Esophagus muscularis mucosa (tissue), 4 donors: Measurements from ENCODE around the gene PCBD1. TPM values are rescaled to one million over a fixed set of nuclear protein-coding genes. Genes with fewer than 3 reads are reported as not detected.
"Not testable (repeated sequence)": the region's sequence is repeated elsewhere in the genome, so short reads cannot be mapped to it uniquely, and the experiment has no call there.

ENCODE experiments used
- DNase-seq: peaks from one replicate; pipeline ENCODE4 v3.0.0-alpha.2; 2017; ENCODE audit errors: extremely low spot score
- H3K27ac ChIP-seq, 4 donors: fragments of 200-600 bp; sonication (generic); replicated peaks in 1 of 4; 1 replicate in 3 of 4; 2 replicates in 1 of 4; pipeline ENCODE4 v1.5.1; 2016 to 2019; ENCODE audit warnings: mild to moderate bottlenecking in 1 of 4
- H3K27me3 ChIP-seq, 4 donors: fragments of 200-600 bp; sonication (generic); one replicate each; pipeline versions ENCODE4 v1.5.1 to v1.6.0; 2016 to 2019
- H3K36me3 ChIP-seq, 4 donors: fragments of 200-600 bp; sonication (generic); one replicate each; pipeline ENCODE4 v1.5.1; 2016 to 2019
- H3K4me1 ChIP-seq, 4 donors: fragments of 200-600 bp; sonication (generic); one replicate each; pipeline ENCODE4 v1.5.1; 2016 to 2019
- H3K4me3 ChIP-seq, 4 donors: fragments of 200-600 bp; sonication (generic); 1 replicate in 2 of 4; 2 replicates in 2 of 4; pipeline ENCODE4 v1.5.1; 2016 to 2019; ENCODE audit warnings: mild to moderate bottlenecking in 4 of 4, moderate library complexity in 1 of 4
- H3K9me3 ChIP-seq, 4 donors: fragments of 200-600 bp; sonication (generic); 1 replicate in 3 of 4; 2 replicates in 1 of 4; pipeline ENCODE4 v1.5.1; 2016 to 2019
- CTCF ChIP-seq, 3 experiments: fragments of 200-600 bp in 2 of 3; fragments of 450-650 bp in 1 of 3; sonication (generic) in 2 of 3; IDR thresholded peaks; one replicate each; pipeline ENCODE4 v1.5.1; 2017 to 2019; ENCODE audit warnings: antibody characterized with exemption in 3 of 3, mild to moderate bottlenecking in 2 of 3, moderate library complexity in 1 of 3
- EP300 ChIP-seq: sonication (generic); formaldehyde crosslinking; IDR thresholded peaks from one replicate; pipeline ENCODE4 v1.6.1; 2017; ENCODE audit warnings: antibody characterized with exemption
- POLR2A ChIP-seq: fragments of 450-650 bp; IDR thresholded peaks from one replicate; pipeline ENCODE4 v1.6.1; 2017; ENCODE audit warnings: antibody characterized with exemption, moderate library complexity, mild to moderate bottlenecking, low read depth
- POLR2AphosphoS5 ChIP-seq, 2 donors: sonication (generic); formaldehyde crosslinking; IDR thresholded peaks; one replicate each; pipeline ENCODE4 v1.6.1; 2017; ENCODE audit warnings: antibody characterized with exemption in 2 of 2
- WGBS: methylation state at CpG from one replicate; pipeline ENCODE4 v1.1.5; 2018; 5-methylcytosine and 5-hydroxymethylcytosine counted together
- intact Hi-C: fragments of 100-400 bp; cut with DNase I; formaldehyde crosslinking; loops from one replicate; pipeline ENCODE4 v1.15.1; 2023
- total RNA-seq, 4 donors: library from RNA; depleted of rRNA; stranded (reverse); fragments of >200 nt; gene quantifications; one replicate each; pipeline versions ENCODE4 v1.1.0 to v1.2.1, GENCODE V29; 2016

The PCBD1 gene
- total RNA-seq, 4 donors from 2014 or later, result 56.1 to 112 (median 80.8) TPM

- intact Hi-C loops, result loop anchor here (2.0 kb wide), 2 partner anchors 283 to 361 kb away; no protein-coding TSS in a partner anchor
- no peak overlapping the region for H3K4me3 ChIP-seq
- no peak for DNase-seq
- no peaks in the 10 kb centered on the region for H3K27me3 ChIP-seq
- H3K9me3 ChIP-seq, result no peaks in the 10 kb centered on the region
- H3K27ac ChIP-seq, result no peak overlapping the region
- no peaks in the 10 kb centered on the region for H3K36me3 ChIP-seq
- no peak for TF ChIP-seq POLR2AphosphoS5 (IDR thresholded peaks at IDR 0.05)
- no peak for TF ChIP-seq POLR2A
- peak; percentile 87 to 99 (median 93) for TF ChIP-seq CTCF (IDR thresholded peaks at IDR 0.05)
- WGBS, result 51% methylated on average over 11 of the region's 22 CpGs
- H3K4me1 ChIP-seq, result peaks cover 0 to 6% (median 3%) of the 10 kb centered on the region in 4 donors
These were observed 37.2 kb upstream of the PCBD1 start for GRCh38 chr10:70925377-70926225.

GRCh38 chr10:70923696-70924095, 35.3 kb upstream of the PCBD1 start:
- Histone ChIP-seq H3K27ac (no peak overlapping the region), H3K4me3 (no peak overlapping the region), H3K4me1 (peaks cover 0 to 6% (median 3%) of the 10 kb centered on the region in 4 donors), H3K36me3 (no peaks in the 10 kb centered on the region), H3K27me3 (peaks cover 0 to 15% (median 0%) of the 10 kb centered on the region in 4 donors), H3K9me3 (no peaks in the 10 kb centered on the region)
- intact Hi-C loops, result loop anchor here (2.0 kb wide), 1 partner anchor 285 kb away; no protein-coding TSS in a partner anchor
- TF ChIP-seq POLR2AphosphoS5 (IDR thresholded peaks at IDR 0.05), result no peak
- no peak for DNase-seq
- 87% methylated on average over 7 of the region's 8 CpGs for WGBS

GRCh38 chr10:70921285-70921684, 32.9 kb upstream of the PCBD1 start:
- Histone ChIP-seq H3K36me3 (no peaks in the 10 kb centered on the region), H3K27me3 (peaks cover 0 to 31% (median 0%) of the 10 kb centered on the region in 4 donors), H3K9me3 (no peaks in the 10 kb centered on the region), H3K27ac (no peak overlapping the region), H3K4me3 (no peak overlapping the region), H3K4me1 (peaks cover 0 to 6% (median 3%) of the 10 kb centered on the region in 4 donors)
- no peak for DNase-seq
- 69% methylated on average over 1 of the region's 1 CpG for WGBS
- intact Hi-C loops, result no loop called here
- TF ChIP-seq CTCF (IDR thresholded peaks at IDR 0.05), result no peak
- no peak for TF ChIP-seq POLR2A
- TF ChIP-seq POLR2AphosphoS5 (IDR thresholded peaks at IDR 0.05), result no peak
- no peak for TF ChIP-seq EP300

- Histone ChIP-seq H3K4me3 (no peak overlapping the region), H3K36me3 (no peaks in the 10 kb centered on the region), H3K27me3 (peaks cover 0 to 31% (median 0%) of the 10 kb centered on the region in 4 donors), H3K27ac (no peak overlapping the region), H3K9me3 (no peaks in the 10 kb centered on the region), H3K4me1 (peaks cover 0 to 1% (median under 1%) of the 10 kb centered on the region in 4 donors)
- intact Hi-C loops, result no loop called here
- DNase-seq, result no peak
- TF ChIP-seq CTCF (IDR thresholded peaks at IDR 0.05) (no peak), POLR2A (no peak), EP300 (no peak), POLR2AphosphoS5 (IDR thresholded peaks at IDR 0.05) (no peak)
- 95% methylated on average over 4 of the region's 4 CpGs for WGBS
These were observed 32.2 kb upstream of the PCBD1 start for GRCh38 chr10:70920519-70920918.

- DNase-seq, H3K4me1 ChIP-seq, H3K4me3 ChIP-seq, intact Hi-C loops, H3K27ac ChIP-seq, H3K36me3 ChIP-seq, H3K9me3 ChIP-seq: not testable (repeated sequence)
- WGBS, result 91% methylated on average over 6 of the region's 10 CpGs
- H3K27me3 ChIP-seq, result peaks cover 0 to 31% (median 0%) of the 10 kb centered on the region in 4 donors
These were observed 31.5 kb upstream of the PCBD1 start for GRCh38 chr10:70919906-70920305.
